ENCODE results near the gene POU3F1.
A peak's percentile ranks its signal among the peaks of the same experiment; 100 is the strongest.

Gene POU3F1

GRCh38 chr1:38052750-38053415, 6.3 kb upstream of the POU3F1 start (continued):
- TF ChIP-seq ZNF639 (tag by site-specific recombination; IDR thresholded peaks at IDR 0.05) (no peak), ZNF837 (tag by site-specific recombination; IDR thresholded peaks at IDR 0.05) (no peak), ZNF416 (tag by site-specific recombination; IDR thresholded peaks at IDR 0.05) (no peak), SP7 (tag by site-specific recombination; IDR thresholded peaks at IDR 0.05) (no peak), ZBTB48 (tag by site-specific recombination; IDR thresholded peaks at IDR 0.05) (no peak), WT1 (tag by site-specific recombination; IDR thresholded peaks at IDR 0.05) (no peak), IKZF3 (tag by site-specific recombination; IDR thresholded peaks at IDR 0.05) (no peak), ZNF768 (tag by site-specific recombination; IDR thresholded peaks at IDR 0.05) (no peak), ZNF585B (tag by site-specific recombination; IDR thresholded peaks at IDR 0.05) (no peak), ZNF133 (tag by site-specific recombination; IDR thresholded peaks at IDR 0.05) (no peak), SCRT2 (tag by site-specific recombination; IDR thresholded peaks at IDR 0.05) (no peak), ZEB2 (tag by site-specific recombination; IDR thresholded peaks at IDR 0.05) (no peak), ZNF692 (tag by site-specific recombination; IDR thresholded peaks at IDR 0.05) (no peak), ZNF776 (tag by site-specific recombination; IDR thresholded peaks at IDR 0.05; ENCODE audit: borderline replicate concordance) (no peak), ZBTB11 (tag by site-specific recombination; conservative IDR thresholded peaks at IDR 0.05; ENCODE audit: low read depth) (no peak), ZNF221 (tag by site-specific recombination; IDR thresholded peaks at IDR 0.05; ENCODE audit: borderline replicate concordance) (no peak), ZFP69B (tag by site-specific recombination; IDR thresholded peaks at IDR 0.05) (no peak), ZNF10 (tag by site-specific recombination; IDR thresholded peaks at IDR 0.05) (peak; percentile 10; the same call in 1 of the 2 replicates), ZNF677 (tag by site-specific recombination; IDR thresholded peaks at IDR 0.05) (no peak), ZNF266 (tag by site-specific recombination; IDR thresholded peaks at IDR 0.05; ENCODE audit: low read depth) (no peak), ZNF18 (tag by site-specific recombination; IDR thresholded peaks at IDR 0.05) (no peak), ATF2 (tag by site-specific recombination; IDR thresholded peaks at IDR 0.05; ENCODE audit: low read depth) (no peak), ZBTB1 (tag by site-specific recombination; IDR thresholded peaks at IDR 0.05) (no peak), ZBTB20 (tag by site-specific recombination; IDR thresholded peaks at IDR 0.05) (no peak), ZNF48 (tag by site-specific recombination; IDR thresholded peaks at IDR 0.05) (no peak), ZIC2 (tag by site-specific recombination; IDR thresholded peaks at IDR 0.05) (peak; percentile 37), ZNF664 (tag by site-specific recombination; IDR thresholded peaks at IDR 0.05) (no peak), ZNF157 (tag by site-specific recombination; IDR thresholded peaks at IDR 0.05) (no peak), EGR2 (tag by site-specific recombination; IDR thresholded peaks at IDR 0.05; ENCODE audit: low read depth) (peak; percentile 88), ZBTB26 (tag by site-specific recombination; optimal IDR thresholded peaks at IDR 0.05) (no peak)
